Endometrium (tissue), 2 donors: ENCODE data around the gene YIF1B.
A peak's percentile ranks its signal among the peaks of the same experiment; 100 is the strongest.
"Not testable (repeated sequence)": the region's sequence is repeated elsewhere in the genome, so short reads cannot be mapped to it uniquely, and the experiment has no call there.

Experiments used
- FAIRE-seq: peaks from 2 replicates; lab custom pipeline; 2012; peaks lifted over from hg19 to GRCh38; lab: Jason Lieb, UNC
- donor health status: control.
- donor health status: control.

The YIF1B gene

GRCh38 chr19:38315657-38316476 lies at the start of gene YIF1B:
Gene YIF1B, minus strand, starts transcription at chr19:38315947. Its CDS starts 30 bp downstream, at chr19:38315917.
- FAIRE-seq = no peak

DNA sequence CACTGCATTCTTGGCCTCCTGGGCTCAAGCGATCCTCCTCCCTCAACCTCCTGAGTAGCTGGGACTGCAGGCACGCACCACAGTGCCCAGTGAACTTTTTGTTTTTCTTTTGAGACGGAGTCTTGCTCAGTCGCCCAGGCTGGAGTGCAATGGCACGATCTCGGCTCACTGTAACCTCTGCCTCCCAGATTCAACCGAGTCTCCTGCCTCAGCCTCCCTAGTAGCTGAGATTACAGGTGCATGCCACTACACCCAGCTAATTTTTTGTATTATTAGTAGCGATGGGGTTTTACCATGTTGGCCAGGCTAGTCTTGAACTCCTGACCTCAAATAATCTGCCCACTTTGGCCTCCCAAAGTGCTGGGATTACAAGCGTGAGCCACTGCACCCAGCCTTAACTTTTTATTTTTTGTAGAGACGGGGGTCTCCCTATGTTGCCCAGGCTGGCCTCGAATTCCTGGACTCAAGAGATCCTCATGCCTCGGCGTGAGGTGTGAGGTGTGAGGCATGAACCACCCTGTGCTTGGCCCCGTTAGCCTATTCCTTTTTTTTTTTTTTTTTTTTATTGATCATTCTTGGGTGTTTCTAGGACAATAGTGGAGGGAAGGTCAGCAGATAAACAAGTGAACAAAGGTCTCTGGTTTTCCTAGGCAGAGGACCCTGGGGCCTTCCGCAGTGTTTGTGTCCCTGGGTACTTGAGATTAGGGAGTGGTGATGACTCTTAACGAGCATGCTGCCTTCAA lies 47.4 kb upstream of the YIF1B start:
- not testable (repeated sequence) for FAIRE-seq

DNA sequence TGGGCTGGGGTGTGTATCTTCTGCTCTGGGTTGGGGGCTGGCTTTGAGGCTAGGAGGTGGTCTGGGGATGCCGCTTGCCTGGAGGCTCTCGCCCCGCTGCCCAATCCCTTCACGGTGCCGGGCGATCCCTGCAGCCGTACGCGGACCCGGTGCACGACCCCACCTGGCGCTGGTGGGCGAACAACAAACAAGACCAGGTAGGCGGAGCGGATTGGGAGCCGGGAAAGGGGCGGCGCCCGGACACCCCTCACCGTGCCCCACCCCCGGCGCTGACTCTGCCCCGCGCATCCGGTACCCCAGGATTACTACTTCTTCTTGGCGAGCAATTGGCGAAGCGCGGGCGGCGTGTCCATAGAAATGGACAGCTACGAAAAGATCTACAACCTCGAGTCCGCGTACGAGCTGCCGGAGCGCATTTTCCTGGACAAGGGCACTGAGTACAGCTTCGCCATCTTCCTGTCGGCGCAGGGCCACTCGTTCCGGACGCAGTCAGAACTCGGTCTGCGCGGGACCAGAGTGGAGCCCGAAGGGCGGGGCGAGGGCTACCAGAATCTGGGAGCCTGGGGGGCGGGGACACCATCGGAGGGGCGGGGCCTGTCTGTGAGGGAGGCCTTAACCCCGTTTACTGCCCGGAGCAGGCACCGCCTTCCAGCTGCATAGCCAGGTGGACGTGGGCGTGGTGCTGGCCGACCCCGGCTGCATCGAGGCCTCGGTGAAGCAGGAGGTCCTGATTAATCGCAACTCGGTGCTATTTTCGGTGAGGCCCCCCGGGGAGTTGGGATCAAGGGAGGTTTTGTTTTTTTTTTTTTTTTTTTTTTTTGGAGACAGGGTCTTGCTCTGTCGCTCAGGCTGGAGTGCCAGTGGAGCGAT lies 46.6 kb upstream of the YIF1B start:
- FAIRE-seq = no peak

- FAIRE-seq = no peak
These were observed 45.9 kb upstream of the YIF1B start for GRCh38 chr19:38361633-38362075.

DNA sequence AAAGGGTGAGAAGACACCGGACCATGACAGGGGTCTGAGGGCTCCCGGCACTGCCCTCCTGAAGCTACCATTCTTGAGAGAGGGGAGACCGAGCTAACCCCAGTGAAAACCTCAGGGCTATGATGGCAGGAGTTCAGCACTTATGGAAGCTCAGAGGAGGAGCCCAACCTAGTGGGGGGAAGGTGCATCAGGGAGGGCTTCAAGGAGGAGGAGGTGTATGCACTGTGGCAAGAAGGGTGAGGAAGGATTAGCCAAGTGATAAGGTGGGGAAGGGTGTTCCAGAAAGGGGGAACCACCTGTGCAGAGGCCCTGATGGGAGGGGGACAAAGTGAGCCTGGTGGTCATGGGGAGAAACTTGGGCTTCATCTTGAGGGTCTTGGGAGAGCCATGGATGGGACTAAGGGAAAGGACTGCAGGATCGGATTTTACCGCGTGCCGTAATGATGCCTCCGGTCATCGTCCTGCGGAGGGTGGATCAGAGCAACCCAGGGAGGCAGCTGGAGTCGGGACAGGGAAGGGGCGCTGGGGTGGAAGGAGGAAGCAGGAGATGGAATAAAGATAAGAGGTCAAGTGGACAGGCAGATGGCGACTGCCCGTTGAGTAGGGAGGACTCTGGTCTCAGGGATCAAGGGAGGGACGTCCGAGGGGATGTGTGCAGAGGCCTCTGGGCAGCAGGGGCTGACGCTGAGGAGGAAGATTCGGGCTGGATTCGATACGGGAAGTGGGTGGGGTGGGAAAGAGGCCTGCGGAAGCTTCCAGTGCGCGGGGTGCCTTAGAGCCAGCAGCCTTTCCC lies 45.3 kb upstream of the YIF1B start:
- FAIRE-seq = no peak

GRCh38 chr19:38360351-38360750 lies 44.6 kb upstream of the YIF1B start:
- FAIRE-seq = no peak

DNA sequence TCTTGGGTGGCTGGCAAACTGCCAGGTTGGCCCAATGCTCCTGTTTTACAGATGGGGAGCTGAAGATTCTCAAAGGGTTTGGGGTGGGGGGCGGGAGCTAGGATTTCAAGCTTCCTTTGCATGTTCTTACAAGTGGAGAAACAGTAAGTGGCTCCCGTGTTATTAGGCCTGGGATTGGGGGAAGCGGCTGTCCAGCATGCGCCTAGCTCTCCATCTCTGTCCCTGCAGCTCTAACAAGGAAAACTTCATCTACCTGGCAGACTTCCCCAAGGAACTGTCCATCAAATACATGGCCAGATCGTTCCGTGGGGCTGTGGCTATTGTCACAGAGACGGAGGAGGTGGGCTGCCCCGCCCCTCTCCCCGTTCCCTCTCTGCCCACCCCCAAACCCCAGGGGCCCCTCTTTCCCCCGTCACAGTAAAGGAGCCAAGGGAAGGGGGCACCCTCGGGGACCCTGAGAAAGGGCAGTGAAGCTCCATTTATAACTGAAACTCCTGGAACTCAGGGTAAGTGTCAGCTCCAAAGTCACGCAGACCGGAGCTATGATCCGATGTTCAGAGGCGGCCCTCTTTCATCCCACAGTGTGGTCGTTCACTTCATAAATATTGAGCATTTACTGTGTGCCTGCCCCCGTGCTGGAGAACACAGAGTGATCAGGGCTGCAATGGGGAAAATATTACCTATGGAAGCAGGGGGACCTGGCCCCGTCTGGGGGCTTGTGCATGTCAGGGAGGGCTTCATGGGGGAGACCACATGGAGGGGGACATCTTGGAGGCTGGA lies 43.7 kb upstream of the YIF1B start:
- no peak for FAIRE-seq

- FAIRE-seq = no peak
These were observed 42.3 kb upstream of the YIF1B start for GRCh38 chr19:38358071-38358470.

DNA sequence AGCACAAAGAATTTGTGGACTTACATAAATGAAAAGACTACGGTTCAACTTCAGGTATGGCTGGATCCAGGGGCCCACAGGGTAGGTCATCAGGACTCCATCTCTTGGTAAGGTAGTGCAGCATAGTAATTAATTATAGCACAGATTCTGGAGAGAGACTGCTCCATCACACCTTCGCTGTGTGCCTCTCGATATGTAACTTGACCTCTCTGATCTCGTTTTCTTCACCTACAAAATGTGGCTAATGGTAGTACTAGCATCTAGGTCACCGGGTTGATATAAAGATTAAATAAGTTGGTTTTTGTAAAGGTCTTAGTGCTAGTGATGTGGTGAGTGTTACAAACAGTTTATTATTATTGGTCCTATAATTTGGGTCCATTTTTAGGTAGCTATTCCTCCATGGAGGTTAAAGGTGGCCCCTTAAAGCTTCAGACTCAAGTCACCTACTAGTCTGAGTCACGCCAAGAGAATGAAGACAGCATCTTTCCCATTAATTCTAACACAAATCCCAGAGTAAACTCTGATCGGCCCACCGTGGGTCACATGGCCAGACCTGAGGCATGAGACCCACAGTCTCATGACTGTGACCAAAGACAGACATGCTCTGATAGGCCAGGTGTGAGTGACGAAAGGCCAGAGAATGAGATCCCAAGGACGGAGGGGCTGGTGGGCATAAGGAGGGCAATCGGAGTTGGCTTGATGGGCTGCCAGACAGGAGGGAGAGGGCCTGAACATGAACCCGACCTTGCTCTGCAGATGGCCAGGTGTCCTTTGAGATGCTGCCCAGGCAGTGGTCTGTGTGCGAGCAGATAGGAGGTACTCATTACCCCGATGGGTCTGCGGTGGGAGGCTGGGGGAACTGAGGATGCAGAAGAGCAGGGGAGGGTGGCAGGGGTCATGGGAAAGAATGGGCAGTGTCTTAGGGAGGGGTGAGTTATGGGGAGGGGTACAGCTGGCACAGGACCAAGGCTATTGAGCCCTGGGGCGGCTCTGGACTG lies 40.3 kb upstream of the YIF1B start:
- FAIRE-seq = no peak

GRCh38 chr19:38352611-38353010 lies 36.9 kb upstream of the YIF1B start:
- FAIRE-seq = no peak

DNA sequence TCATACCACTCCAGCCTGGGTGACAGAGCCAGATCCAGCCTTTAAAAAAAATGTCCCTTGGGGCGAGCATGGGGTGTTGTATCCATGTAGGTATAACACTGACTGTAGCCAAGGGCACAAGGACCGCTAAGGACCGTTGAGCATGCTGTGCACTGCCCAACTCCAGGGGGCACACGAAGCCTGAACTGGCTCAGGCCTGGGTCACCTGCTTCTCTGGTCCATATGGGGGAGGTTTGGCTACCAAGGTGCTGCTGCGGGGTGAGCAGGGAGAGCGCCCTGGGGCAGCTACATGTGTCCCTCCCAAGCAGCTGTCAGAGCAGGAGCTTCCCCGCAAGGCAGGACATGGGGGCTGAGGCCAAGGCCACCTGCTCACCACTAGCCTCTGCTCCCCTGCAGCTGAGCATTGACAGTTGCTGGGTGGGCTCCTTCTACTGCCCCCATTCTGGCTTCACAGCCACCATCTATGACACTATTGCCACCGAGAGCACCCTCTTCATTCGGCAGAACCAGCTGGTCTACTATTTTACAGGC lies 36.2 kb upstream of the YIF1B start:
- FAIRE-seq = no peak

GRCh38 chr19:38350883-38351282 lies 35.1 kb upstream of the YIF1B start:
- FAIRE-seq = no peak

- FAIRE-seq = no peak
These were observed 31.1 kb upstream of the YIF1B start for GRCh38 chr19:38346837-38347236.

GRCh38 chr19:38340927-38341326 lies 25.2 kb upstream of the YIF1B start:
- FAIRE-seq = no peak

DNA sequence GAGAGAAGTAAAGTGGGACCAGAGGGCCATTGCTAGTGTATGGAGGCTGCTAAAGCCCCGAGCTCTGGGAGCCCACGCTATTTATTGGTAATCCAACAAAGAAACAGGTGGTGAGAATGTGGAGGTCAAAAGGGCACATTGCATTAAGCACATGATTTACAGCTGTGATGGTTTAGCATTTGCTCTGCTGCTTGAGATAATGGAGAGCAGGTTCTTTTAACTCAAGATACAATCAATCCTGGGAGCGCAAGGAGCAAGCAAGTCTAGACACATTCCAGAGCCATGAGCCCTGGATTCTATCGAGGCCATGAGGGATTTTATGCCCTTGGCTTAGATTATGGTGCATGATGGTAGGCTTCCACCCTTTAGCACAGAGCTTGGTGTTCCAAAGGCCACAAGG lies 23.3 kb upstream of the YIF1B start:
- not testable (repeated sequence) for FAIRE-seq

DNA sequence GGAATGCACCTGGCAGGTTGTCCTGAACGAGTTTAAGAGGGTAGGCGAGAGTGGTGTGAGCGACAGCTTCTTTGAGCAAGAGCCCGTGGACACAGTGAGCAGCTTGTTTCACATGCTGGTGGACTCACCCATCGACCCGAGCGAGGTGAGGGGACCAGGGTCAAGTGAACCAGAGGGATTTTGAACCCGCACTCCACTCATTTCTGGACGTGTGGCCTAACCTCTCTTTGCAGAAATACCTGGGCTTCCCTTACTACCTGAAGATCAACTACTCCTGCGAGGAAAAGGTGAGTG lies 21.6 kb upstream of the YIF1B start:
- no peak for FAIRE-seq

DNA sequence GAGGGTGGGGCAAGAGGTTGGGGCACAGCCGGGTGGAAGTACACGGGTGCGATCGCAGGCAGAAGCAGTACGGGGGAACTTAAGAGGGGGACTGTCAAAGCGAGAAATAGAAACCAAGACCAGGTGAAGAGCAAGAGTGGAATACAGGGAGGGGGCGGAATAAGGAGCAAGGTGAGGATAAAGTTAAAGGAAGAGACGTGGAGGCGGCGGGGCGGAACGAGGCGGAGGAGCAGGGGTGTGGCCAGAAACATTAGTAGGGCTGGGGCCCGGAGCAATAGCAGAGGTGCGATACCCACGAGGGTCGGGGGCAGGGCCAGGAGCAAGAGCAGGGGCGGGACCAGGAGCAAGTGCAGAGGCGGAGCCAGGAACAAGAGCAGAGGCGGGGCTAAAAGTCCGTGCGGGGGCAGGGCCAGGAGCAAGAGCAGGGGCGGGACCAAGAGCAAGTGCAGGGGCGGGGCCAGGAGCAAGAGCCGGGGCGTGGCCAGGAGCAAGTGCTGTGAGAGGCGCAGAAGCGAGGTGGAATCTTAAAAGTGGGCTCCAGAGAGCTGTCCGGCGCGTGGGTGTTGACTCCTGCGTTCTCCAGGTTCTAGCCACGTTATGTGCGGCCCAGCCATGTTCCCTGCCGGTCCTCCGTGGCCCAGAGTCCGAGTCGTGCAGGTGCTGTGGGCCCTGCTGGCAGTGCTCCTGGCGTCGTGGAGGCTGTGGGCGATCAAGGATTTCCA lies 21.1 kb upstream of the YIF1B start:
- FAIRE-seq = no peak

DNA sequence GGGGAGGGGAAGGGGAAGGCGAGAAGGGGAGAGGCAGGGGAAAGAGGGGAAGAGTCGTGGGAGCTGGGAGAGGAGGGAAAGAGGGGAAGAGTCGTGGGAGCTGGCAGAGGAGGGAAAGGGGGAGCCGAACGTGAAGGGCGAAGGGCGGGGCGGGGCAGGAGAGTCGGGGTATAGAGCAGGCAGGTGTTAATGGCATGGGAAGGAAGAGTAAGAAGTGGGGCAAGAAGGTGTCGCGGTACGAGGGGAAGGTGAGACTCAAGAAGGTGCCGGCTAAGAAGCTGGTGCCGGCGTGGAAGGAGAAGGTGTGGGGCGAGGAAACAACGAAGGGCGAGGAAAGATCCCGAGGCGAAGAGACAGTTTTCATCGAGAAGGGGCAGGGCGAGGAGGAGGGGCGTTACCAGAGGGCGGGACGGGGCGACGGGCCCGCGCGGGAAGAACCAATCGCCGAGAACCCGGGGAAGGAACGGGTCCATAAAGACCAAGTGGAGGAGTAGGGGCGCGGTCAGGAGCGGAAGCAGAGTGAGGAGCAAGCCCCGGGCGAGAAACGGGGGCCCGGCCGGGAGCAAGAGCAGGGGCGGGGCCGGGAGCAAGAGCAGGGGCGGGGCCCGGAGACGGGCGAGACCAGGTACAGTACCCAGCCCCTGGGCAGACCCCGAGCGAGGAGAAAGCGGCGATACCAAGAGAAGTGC lies 20.3 kb upstream of the YIF1B start:
- FAIRE-seq = peak; percentile 89
